Thoracic aorta (tissue), 2 donors: ENCODE measurements around the gene BCKDK. TPM values are rescaled to one million over a fixed set of nuclear protein-coding genes. Genes with fewer than 3 reads are reported as not detected.
"Not testable (repeated sequence)": the region's sequence is repeated elsewhere in the genome, so short reads cannot be mapped to it uniquely, and the experiment has no call there.

ENCODE experiments used
- ATAC-seq: fragments of 150-250 bp; one replicate; pipeline ENCODE4 v1.8.0; 2017; ENCODE audit warnings: low read depth; ENCODE audit not compliant: insufficient number of reproducible peaks, low FRiP score
- DNase-seq: peaks from one replicate; pipeline ENCODE4 v3.0.0-alpha.2; 2020; ENCODE audit warnings: low spot score
- H3K27ac ChIP-seq, 2 donors: fragments of 200-600 bp; sonication (generic); 1 replicate in 1 of 2; 2 replicates in 1 of 2; pipeline ENCODE4 v1.5.1; 2016; ENCODE audit warnings: mild to moderate bottlenecking in 2 of 2, moderate library complexity in 2 of 2
- H3K27me3 ChIP-seq: fragments of 200-600 bp; sonication (generic); replicated peaks from 2 replicates; pipeline ENCODE4 v1.6.0; 2016; ENCODE audit warnings: mild to moderate bottlenecking; ENCODE audit not compliant: insufficient read depth
- H3K36me3 ChIP-seq: fragments of 200-600 bp; sonication (generic); one replicate; pipeline ENCODE4 v1.5.1; 2016
- H3K4me1 ChIP-seq, 2 donors: fragments of 200-600 bp; sonication (generic); 1 replicate in 1 of 2; 2 replicates in 1 of 2; pipeline versions ENCODE4 v1.5.1 to v1.6.0; 2016; ENCODE audit warnings: low read depth in 2 of 2, mild to moderate bottlenecking in 1 of 2; ENCODE audit not compliant: control insufficient read depth in 1 of 2
- H3K4me3 ChIP-seq: fragments of 200-600 bp; sonication (generic); 2 replicates; pipeline ENCODE4 v1.5.1; 2016; ENCODE audit warnings: mild to moderate bottlenecking
- H3K9me3 ChIP-seq: fragments of 200-600 bp; sonication (generic); 2 replicates; pipeline ENCODE4 v1.5.1; 2016
- CTCF ChIP-seq: fragments of 200-600 bp; sonication (generic); IDR thresholded peaks from one replicate; pipeline ENCODE4 v1.5.1; 2019; ENCODE audit warnings: antibody characterized with exemption
- total RNA-seq, 2 donors: library from RNA; depleted of rRNA; stranded (reverse); fragments of >200 nt; gene quantifications; one replicate each; pipeline versions ENCODE4 v1.1.0 to v1.2.3, GENCODE V29; 2016

Gene BCKDK
- total RNA-seq, 2 donors from 2014 or later: 35.1 to 58.5 TPM

GRCh38 chr16:31092330-31092729 is 15.9 kb upstream of the BCKDK start:
- H3K36me3 ChIP-seq: peaks cover 22% of the 10 kb centered on the region
- H3K27ac ChIP-seq: no peak overlapping the region
- H3K4me1 ChIP-seq: peaks cover 0 to 4% of the 10 kb centered on the region in 2 donors
- no peak for TF ChIP-seq CTCF
- DNase-seq: no peak
- no peaks in the 10 kb centered on the region for H3K27me3 ChIP-seq
- H3K9me3 ChIP-seq: no peaks in the 10 kb centered on the region
- ATAC-seq: no peak
- H3K4me3 ChIP-seq: no peak overlapping the region

GRCh38 chr16:31093132-31093703 is 15.0 kb upstream of the BCKDK start:
- Histone ChIP-seq H3K27ac (no peak overlapping the region), H3K27me3 (no peaks in the 10 kb centered on the region), H3K4me1 (peaks cover 0 to 4% of the 10 kb centered on the region in 2 donors), H3K9me3 (no peaks in the 10 kb centered on the region), H3K4me3 (peak overlapping the region; percentile 86), H3K36me3 (peaks cover 18% of the 10 kb centered on the region)
- no peak for TF ChIP-seq CTCF
- ATAC-seq: no peak
- no peak for DNase-seq

GRCh38 chr16:31094088-31094423 is 14.1 kb upstream of the BCKDK start:
- DNase-seq: no peak

GRCh38 chr16:31094424-31095120 is 13.6 kb upstream of the BCKDK start, which contains the start of gene VKORC1:
Gene VKORC1, minus strand, starts transcription at chr16:31094797. Its CDS starts 68 bp downstream, at chr16:31094729.
- H3K27ac ChIP-seq: peak within 1 kb of the TSS; percentile 67 to 76
- ATAC-seq (peak; percentile 74), DNase-seq (peak; percentile 85)
- H3K27me3 ChIP-seq: no peaks in the 10 kb centered on the region
- peaks cover 11% of the 10 kb centered on the region for H3K36me3 ChIP-seq
- H3K4me3 ChIP-seq: peak within 1 kb of the TSS; percentile 86
- TF ChIP-seq CTCF: no peak
- peaks cover 0 to 4% of the 10 kb centered on the region in 2 donors for H3K4me1 ChIP-seq
- no peaks in the 10 kb centered on the region for H3K9me3 ChIP-seq

More at GRCh38 chr16:31094088-31094423, 14.1 kb upstream of the BCKDK start:
- no peak for TF ChIP-seq CTCF
- ATAC-seq: no peak
- H3K9me3 ChIP-seq: no peaks in the 10 kb centered on the region
- peaks cover 14% of the 10 kb centered on the region for H3K36me3 ChIP-seq
- H3K27me3 ChIP-seq: no peaks in the 10 kb centered on the region
- H3K4me1 ChIP-seq: peaks cover 0 to 4% of the 10 kb centered on the region in 2 donors
- H3K4me3 ChIP-seq: peak overlapping the region; percentile 86
- H3K27ac ChIP-seq: peak overlapping the region; percentile 67 to 76

GRCh38 chr16:31099860-31100638 is 8.1 kb upstream of the BCKDK start:
- Histone ChIP-seq H3K36me3 (no peaks in the 10 kb centered on the region), H3K4me1 (peaks cover 0 to 3% of the 10 kb centered on the region in 2 donors), H3K9me3 (no peaks in the 10 kb centered on the region), H3K27ac (no peak overlapping the region), H3K4me3 (no peak overlapping the region), H3K27me3 (no peaks in the 10 kb centered on the region)
- ATAC-seq: no peak
- no peak for DNase-seq
- TF ChIP-seq CTCF: no peak

GRCh38 chr16:31100876-31101641 is 7.1 kb upstream of the BCKDK start:
- not testable (repeated sequence) for H3K9me3 ChIP-seq, H3K36me3 ChIP-seq, DNase-seq, ATAC-seq, H3K27me3 ChIP-seq, H3K4me1 ChIP-seq, H3K27ac ChIP-seq, H3K4me3 ChIP-seq
